ENCODE results near the gene SNX5. TPM values are rescaled to one million over a fixed set of nuclear protein-coding genes. Genes with fewer than 3 reads are reported as not detected.

SNX5 gene
- total RNA-seq, 4 donors from 2014 or later: 79.8 to 128 (median 100) TPM

- TF ChIP-seq CTCF (IDR thresholded peaks at IDR 0.05) (no peak), POLR2A (IDR thresholded peaks at IDR 0.05) (no peak), EP300 (IDR thresholded peaks at IDR 0.05) (no peak)
- Histone ChIP-seq H3K9me3 (peaks cover 0 to 7% (median 0%) of the 10 kb centered on the region in 4 donors), H3K36me3 (peaks cover 0 to 10% (median 0%) of the 10 kb centered on the region in 3 donors), H3K27ac (peak overlapping the region in 1 of 4 donors; percentile 66), H3K4me1 (peaks cover 0 to 50% (median 22%) of the 10 kb centered on the region in 4 donors), H3K27me3 (no peaks in the 10 kb centered on the region), H3K4me3 (no peak overlapping the region)
- 84 to 86% methylated on average over 9 of the region's 9 CpGs for WGBS, 2 donors
- no peak for DNase-seq (ENCODE audit: low spot score in 2 of 2)
Observed at GRCh38 chr20:17935761-17936160, 32.8 kb downstream of the SNX5 start.

GRCh38 chr20:17935186-17935585 is 33.4 kb downstream of the SNX5 start:
- Histone ChIP-seq H3K4me1 (peaks cover 0 to 50% (median 22%) of the 10 kb centered on the region in 4 donors), H3K9me3 (peaks cover 0 to 7% (median 0%) of the 10 kb centered on the region in 4 donors), H3K27me3 (no peaks in the 10 kb centered on the region), H3K27ac (no peak overlapping the region), H3K36me3 (peaks cover 0 to 4% (median 0%) of the 10 kb centered on the region in 3 donors), H3K4me3 (no peak overlapping the region)
- no peak for DNase-seq (ENCODE audit: low spot score in 2 of 2)
- WGBS, 2 donors: 90 to 94% methylated on average over 3 of the region's 3 CpGs
- TF ChIP-seq EP300 (IDR thresholded peaks at IDR 0.05) (no peak), CTCF (IDR thresholded peaks at IDR 0.05) (no peak), POLR2A (IDR thresholded peaks at IDR 0.05) (no peak)

DNA sequence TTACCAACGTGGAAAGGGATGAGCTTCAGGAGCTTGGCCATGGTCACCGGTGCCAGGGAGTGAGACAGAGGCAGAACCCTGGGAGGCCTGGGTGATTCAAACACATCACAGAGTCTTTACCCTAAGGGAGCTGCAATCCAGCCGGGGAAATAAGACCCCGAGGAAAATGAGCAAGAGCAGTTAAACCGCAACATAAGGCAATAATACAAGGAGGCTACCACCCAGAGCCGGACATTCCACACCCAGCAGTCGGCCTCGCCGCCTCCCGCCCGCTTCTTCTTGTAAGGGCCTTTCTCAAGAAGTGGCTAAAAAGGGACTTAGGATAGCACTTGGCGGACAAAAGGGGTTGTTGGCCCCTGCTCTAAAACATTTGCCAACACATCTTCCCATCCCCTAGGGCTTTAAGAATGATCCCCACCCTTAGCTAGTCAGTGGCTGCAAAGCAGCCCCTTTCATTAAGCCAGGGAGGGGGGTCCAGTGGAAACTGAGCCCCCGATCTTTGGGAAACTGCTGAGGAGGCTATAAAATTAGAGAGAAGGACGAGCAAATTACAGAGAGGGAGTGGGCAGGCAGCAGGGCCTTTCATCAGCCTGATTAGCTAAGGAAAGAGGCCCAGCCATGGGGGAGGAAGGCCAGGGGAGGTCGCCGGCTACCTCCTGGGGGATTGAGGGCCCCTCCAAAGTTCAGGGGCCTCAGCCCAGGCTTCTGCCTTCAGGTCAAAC is 34.3 kb downstream of the SNX5 start:
- WGBS, 2 donors: 72 to 74% methylated on average over 16 of the region's 16 CpGs
- Histone ChIP-seq H3K27me3 (no peaks in the 10 kb centered on the region), H3K4me3 (no peak overlapping the region), H3K27ac (peak overlapping the region in 1 of 4 donors; percentile 36), H3K9me3 (peaks cover 0 to 7% (median 0%) of the 10 kb centered on the region in 4 donors), H3K4me1 (peaks cover 0 to 45% (median 21%) of the 10 kb centered on the region in 4 donors), H3K36me3 (no peaks in the 10 kb centered on the region)
- no peak for DNase-seq (ENCODE audit: low spot score in 2 of 2)
- no peak for TF ChIP-seq CTCF (IDR thresholded peaks at IDR 0.05)
- no peak for TF ChIP-seq EP300 (IDR thresholded peaks at IDR 0.05)
- no peak for TF ChIP-seq POLR2A (IDR thresholded peaks at IDR 0.05)

DNA sequence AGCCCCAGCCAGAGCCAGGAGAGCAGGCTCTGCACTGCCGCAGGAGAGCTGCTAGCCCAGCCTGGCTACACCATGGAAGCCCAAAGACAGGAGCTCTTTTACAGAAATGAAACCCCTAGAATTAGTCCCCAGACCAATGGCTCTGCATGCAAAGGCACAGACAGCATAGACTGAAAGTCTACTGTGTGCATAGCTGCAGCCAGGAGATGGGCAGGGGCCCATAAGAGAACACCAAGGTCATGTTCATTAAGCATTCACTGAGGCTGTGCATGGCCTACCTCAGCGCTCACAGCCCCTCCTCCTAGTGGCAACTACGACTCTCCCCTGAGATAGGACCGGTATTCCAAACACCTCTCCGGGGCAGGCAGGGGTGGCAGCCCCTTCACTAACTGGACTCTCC is 34.9 kb downstream of the SNX5 start:
- TF ChIP-seq EP300 (IDR thresholded peaks at IDR 0.05) (no peak), CTCF (IDR thresholded peaks at IDR 0.05) (no peak), POLR2A (IDR thresholded peaks at IDR 0.05) (no peak)
- no peak for DNase-seq (ENCODE audit: low spot score in 2 of 2)
- H3K4me1 ChIP-seq: peaks cover 0 to 45% (median 15%) of the 10 kb centered on the region in 4 donors
- no peak overlapping the region for H3K4me3 ChIP-seq
- H3K27me3 ChIP-seq: no peaks in the 10 kb centered on the region
- no peaks in the 10 kb centered on the region for H3K36me3 ChIP-seq
- H3K9me3 ChIP-seq: peaks cover 0 to 7% (median 0%) of the 10 kb centered on the region in 4 donors
- H3K27ac ChIP-seq: peak overlapping the region in 1 of 4 donors; percentile 36
- 72 to 90% methylated on average over 5 of the region's 5 CpGs for WGBS, 2 donors

- Histone ChIP-seq H3K27ac (no peak overlapping the region), H3K9me3 (peaks cover 0 to 7% (median 0%) of the 10 kb centered on the region in 4 donors), H3K4me1 (peaks cover 0 to 45% (median 14%) of the 10 kb centered on the region in 4 donors), H3K4me3 (no peak overlapping the region), H3K27me3 (no peaks in the 10 kb centered on the region), H3K36me3 (no peaks in the 10 kb centered on the region)
- no peak for DNase-seq (ENCODE audit: low spot score in 2 of 2)
- no peak for TF ChIP-seq POLR2A (IDR thresholded peaks at IDR 0.05)
- no peak for TF ChIP-seq EP300 (IDR thresholded peaks at IDR 0.05)
- TF ChIP-seq CTCF (IDR thresholded peaks at IDR 0.05): no peak
- 77% methylated on average over 1 of the region's 1 CpG; no CpG with 5 or more reads in 1 of the 2 donors for whole genome bisulfite sequencing, 2 donors
Observed at GRCh38 chr20:17933121-17933520, 35.5 kb downstream of the SNX5 start.

All from tibial nerve (tissue), 4 donors.